Islet of Langerhans (tissue), 1 donor: ENCODE results near the gene FFAR4.

Source experiments
- FAIRE-seq: peaks from one replicate; lab custom pipeline; 2011; peaks lifted over from hg19 to GRCh38; lab: Jason Lieb, UNC

FFAR4 gene

GRCh38 chr10:93600446-93601145 lies 34.1 kb downstream of the FFAR4 start:
- no peak for FAIRE-seq

- FAIRE-seq = no peak
Measured at GRCh38 chr10:93601146-93601773, 34.8 kb downstream of the FFAR4 start, which contains the start of gene RBP4. Gene RBP4, minus strand, starts transcription at chr10:93601235. Its CDS starts 207 bp downstream, at chr10:93601028.

GRCh38 chr10:93601774-93602162 lies 35.3 kb downstream of the FFAR4 start:
- FAIRE-seq = no peak

GRCh38 chr10:93603023-93603422 lies 36.6 kb downstream of the FFAR4 start:
- peak; percentile 47 for FAIRE-seq

GRCh38 chr10:93604146-93604545 lies 37.7 kb downstream of the FFAR4 start:
- FAIRE-seq = no peak

GRCh38 chr10:93608421-93608820 lies 42.0 kb downstream of the FFAR4 start:
- FAIRE-seq = no peak

- no peak for FAIRE-seq
Measured at GRCh38 chr10:93612311-93612710, 45.8 kb downstream of the FFAR4 start, which contains the start of gene PDE6C. Gene PDE6C, plus strand, starts transcription at chr10:93612537. Its CDS starts 189 bp downstream, at chr10:93612726.

- no peak for FAIRE-seq
Measured at GRCh38 chr10:93613126-93613525, 46.7 kb downstream of the FFAR4 start.

GRCh38 chr10:93614101-93614825 lies 47.8 kb downstream of the FFAR4 start:
- no peak for FAIRE-seq

- FAIRE-seq = no peak
Measured at GRCh38 chr10:93615576-93616235, 49.2 kb downstream of the FFAR4 start.

GRCh38 chr10:93620925-93621324 lies 54.5 kb downstream of the FFAR4 start:
- FAIRE-seq = no peak

GRCh38 chr10:93622942-93623341 lies 56.5 kb downstream of the FFAR4 start:
- no peak for FAIRE-seq

GRCh38 chr10:93628858-93629257 lies 62.4 kb downstream of the FFAR4 start:
- no peak for FAIRE-seq

- FAIRE-seq = no peak
Measured at GRCh38 chr10:93629647-93630305, 63.3 kb downstream of the FFAR4 start.

GRCh38 chr10:93630625-93631557 lies 64.4 kb downstream of the FFAR4 start:
- FAIRE-seq = no peak
